A549 (cell line): Measurements from ENCODE around the gene MRPL4. TPM values are rescaled to one million over a fixed set of nuclear protein-coding genes. Genes with fewer than 3 reads are reported as not detected.

Source experiments
- ATAC-seq, 2 experiments: fragments of 200-7000 bp in 1 of 2; fragments of >200 bp in 1 of 2; cut with Nextera tagmentation in 1 of 2; cut with Tn5 transposase in 1 of 2; 3 replicates each; pipeline versions ENCODE4 v1.8.0 to v1.9.1; 2018 to 2020; ENCODE audit warnings: mild to moderate bottlenecking in 1 of 2, moderate library complexity in 1 of 2
- CTCF ChIA-PET: fragments of 300-600 bp; sonication (Branson Sonifier 250); formaldehyde crosslinking; extraction: SDS; loops from one replicate; lab custom pipeline; 2021; ENCODE audit warnings: antibody characterized with exemption, inconsistent platforms; lab: Yijun Ruan, JAX
- POLR2A ChIA-PET: fragments of 350-600 bp; formaldehyde crosslinking; extraction: SDS; loops from one replicate; lab custom pipeline; 2021; ENCODE audit warnings: antibody characterized with exemption, inconsistent platforms; lab: Yijun Ruan, JAX
- DNase-seq, 2 experiments: peaks; one replicate each; pipeline versions ENCODE4 v3.0.0 to v3.0.0-alpha.2; 2011 to 2016; ENCODE audit warnings: low read depth in 1 of 2, low spot score in 1 of 2
- FAIRE-seq: peaks from 2 replicates; lab custom pipeline; 2011; peaks lifted over from hg19 to GRCh38; lab: Jason Lieb, UNC
- H3K27ac ChIP-seq, 2 experiments: fragments of >200 bp; sonication (Bioruptor Twin); formaldehyde crosslinking; 3 replicates each; pipeline ENCODE4 v1.5.1; 2016 to 2017
- H3K4me1 ChIP-seq: fragments of >200 bp; sonication (Bioruptor Twin); formaldehyde crosslinking; 3 replicates; pipeline ENCODE4 v1.6.1; 2016
- H3K4me2 ChIP-seq: fragments of >200 bp; sonication (Bioruptor Twin); formaldehyde crosslinking; 3 replicates; pipeline ENCODE4 v1.6.1; 2016
- H3K4me3 ChIP-seq: fragments of >200 bp; sonication (Bioruptor Twin); formaldehyde crosslinking; 3 replicates; pipeline ENCODE4 v1.5.1; 2016
- H3K9me3 ChIP-seq: fragments of >200 bp; sonication (Bioruptor Twin); formaldehyde crosslinking; 3 replicates; pipeline ENCODE4 v1.6.1; 2016
- CBX8 ChIP-seq: fragments of 200-600 bp; sonication (generic); IDR thresholded peaks from 2 replicates; pipeline ENCODE4 v1.6.1; 2016
- CEBPB ChIP-seq, 2 experiments: fragments of >200 bp in 1 of 2; sonication (Bioruptor Twin) in 1 of 2; formaldehyde crosslinking in 1 of 2; IDR thresholded peaks; 2 replicates each; pipeline ENCODE4 v1.6.1; 2012 to 2016
- FOXS1 ChIP-seq: fragments of 250-450 bp; sonication (Bioruptor Pico); IDR thresholded peaks from 2 replicates; pipeline ENCODE4 v1.5.0; 2020; ENCODE audit warnings: mild to moderate bottlenecking, moderate library complexity
- GATA3 ChIP-seq: IDR thresholded peaks from 2 replicates; pipeline ENCODE4 v1.6.1; 2012; ENCODE audit warnings: borderline replicate concordance
- HEYL ChIP-seq: fragments of 250-450 bp; sonication (Bioruptor Pico); IDR thresholded peaks from 2 replicates; pipeline ENCODE4 v1.8.0; 2021; ENCODE audit warnings: mild to moderate bottlenecking, moderate library complexity
- HOXB13 ChIP-seq: fragments of 250-450 bp; sonication (Bioruptor Pico); IDR thresholded peaks from 2 replicates; pipeline ENCODE4 v1.5.0; 2020; ENCODE audit warnings: low read depth, mild to moderate bottlenecking, moderate library complexity
- JUN ChIP-seq, 2 experiments: fragments of >200 bp; sonication (Bioruptor Twin); formaldehyde crosslinking; IDR thresholded peaks; 2 replicates in 1 of 2; 3 replicates in 1 of 2; pipeline ENCODE4 v1.6.1; 2016 to 2017
- JUNB ChIP-seq: fragments of >200 bp; sonication (Bioruptor Twin); formaldehyde crosslinking; IDR thresholded peaks from 2 replicates; pipeline ENCODE4 v1.6.1; 2016
- KDM1A ChIP-seq: fragments of 200-600 bp; sonication (generic); IDR thresholded peaks from 2 replicates; pipeline ENCODE4 v1.6.1; 2016; ENCODE audit warnings: low read depth, mild to moderate bottlenecking
- KDM5A ChIP-seq: fragments of 200-600 bp; sonication (generic); IDR thresholded peaks from 2 replicates; pipeline ENCODE4 v1.6.1; 2016; ENCODE audit warnings: antibody characterized with exemption, mild to moderate bottlenecking
- MAFK ChIP-seq: fragments of 450-650 bp; IDR thresholded peaks from 2 replicates; pipeline ENCODE4 v1.6.1; 2014; ENCODE audit not compliant: partially characterized antibody
- MYC ChIP-seq: IDR thresholded peaks from 2 replicates; pipeline ENCODE4 v1.6.1; 2012; ENCODE audit warnings: mild to moderate bottlenecking, inconsistent platforms, low read length, improper control_type of control experiment, borderline replicate concordance
- NPAS2 ChIP-seq: fragments of 250-450 bp; sonication (Bioruptor Pico); IDR thresholded peaks from 2 replicates; pipeline ENCODE4 v1.8.0; 2022; ENCODE audit warnings: mild to moderate bottlenecking, moderate library complexity, borderline replicate concordance
- RAD21 ChIP-seq, 2 experiments: fragments of >200 bp in 1 of 2; sonication (Bioruptor Twin) in 1 of 2; formaldehyde crosslinking in 1 of 2; IDR thresholded peaks in 1 of 2; conservative IDR thresholded peaks in 1 of 2; 2 replicates in 1 of 2; 3 replicates in 1 of 2; pipeline ENCODE4 v1.6.1; 2012 to 2018; ENCODE audit warnings: inconsistent platforms in 1 of 2
- RARB ChIP-seq: fragments of 250-450 bp; sonication (Bioruptor Pico); IDR thresholded peaks from 2 replicates; pipeline ENCODE4 v1.8.0; 2021; ENCODE audit warnings: mild to moderate bottlenecking, moderate library complexity
- SREBF2 ChIP-seq: fragments of 450-650 bp; IDR thresholded peaks from 2 replicates; pipeline ENCODE4 v1.6.1; 2014; ENCODE audit warnings: mild to moderate bottlenecking, moderate library complexity
- TFCP2L1 ChIP-seq: fragments of 250-450 bp; sonication (Bioruptor Pico); IDR thresholded peaks from 2 replicates; pipeline ENCODE4 v1.5.0; 2021; ENCODE audit warnings: mild to moderate bottlenecking
- ZC3H11A ChIP-seq: fragments of 450-650 bp; IDR thresholded peaks from 2 replicates; pipeline ENCODE4 v1.6.1; 2014; ENCODE audit warnings: antibody characterized with exemption, mild to moderate bottlenecking
- ZNF302 ChIP-seq: fragments of 250-450 bp; sonication (Bioruptor Pico); IDR thresholded peaks from 2 replicates; pipeline ENCODE4 v1.9.0; 2021; ENCODE audit warnings: inconsistent platforms, mild to moderate bottlenecking, moderate library complexity
- WGBS: methylation state at CpG from one replicate; pipeline ENCODE4 v1.1.6; 2017; ENCODE audit errors: missing lambda C conversion rate; 5-methylcytosine and 5-hydroxymethylcytosine counted together
- polyA plus RNA-seq, 4 experiments: library from polyadenylated mRNA; depleted of rRNA in 3 of 4; stranded (reverse); fragments of >200 nt; fragmentation: RNase III in 1 of 4; extraction: RNeasy Plus Mini Kit Qiagen cat#74134 plus additional on column Dnase treatment in 1 of 4; gene quantifications; 2 replicates in 3 of 4; 3 replicates in 1 of 4; pipeline ENCODE4 v1.2.3, GENCODE V29; 2011 to 2017
- TF ChIP-seq, protein P1 (sequence below): fragments of 250-450 bp; sonication (Bioruptor Pico); IDR thresholded peaks from 2 replicates; pipeline ENCODE4 v1.5.0; 2020; ENCODE audit warnings: low read depth, mild to moderate bottlenecking, moderate library complexity
- TF ChIP-seq, protein P2 (sequence below): fragments of >200 bp; sonication (Bioruptor Twin); formaldehyde crosslinking; IDR thresholded peaks from 2 replicates; pipeline ENCODE4 v1.6.1; 2016
- TF ChIP-seq, protein P3 (sequence below): IDR thresholded peaks from 2 replicates; pipeline ENCODE4 v1.6.1; 2012
- TF ChIP-seq, protein P4 (sequence below): fragments of 450-650 bp; IDR thresholded peaks from 2 replicates; pipeline ENCODE4 v1.6.1; 2014; ENCODE audit warnings: antibody characterized with exemption
- TF ChIP-seq, protein P5 (sequence below): fragments of 250-450 bp; sonication (Bioruptor Pico); IDR thresholded peaks from 2 replicates; pipeline ENCODE4 v1.5.0; 2021; ENCODE audit warnings: mild to moderate bottlenecking, moderate library complexity, borderline replicate concordance

The MRPL4 gene
- polyA plus RNA-seq, 2 of the 4 experiments (the other 2 are of a cell fraction): 26.4 to 52.2 TPM

DNA sequence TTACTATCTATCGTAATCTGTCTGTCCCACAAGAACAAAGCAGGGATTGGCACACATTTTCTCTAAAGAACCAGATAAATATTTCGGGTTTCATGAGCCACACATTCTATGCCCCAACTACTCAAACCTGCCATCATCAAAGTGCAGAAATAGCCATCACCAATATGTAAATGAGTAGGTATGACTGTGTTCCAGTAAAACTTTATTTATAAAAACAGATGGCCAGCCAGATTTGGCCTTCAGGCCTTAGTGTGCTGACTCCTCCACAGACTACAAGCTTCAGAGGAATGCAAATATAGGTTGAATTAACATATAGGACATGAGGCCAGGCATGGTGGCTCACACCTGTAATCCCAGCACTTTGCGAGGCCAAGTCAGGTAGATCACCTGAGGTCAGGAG, 48.3 kb upstream of the MRPL4 start:
- ChIA-PET POLR2A (no interaction called here), CTCF (no interaction called here)
- TF ChIP-seq CEBPB (IDR thresholded peaks at IDR 0.05) (no peak), ZNF302 (CRISPR knock-in tag) (no peak), KDM5A (no peak), HEYL (CRISPR knock-in tag) (no peak), CBX8 (no peak), RAD21 (conservative IDR thresholded peaks at IDR 0.05 in 1 of 2, IDR thresholded peaks at IDR 0.05 in 1 of 2) (no peak), HOXB13 (CRISPR knock-in tag) (no peak), FOXS1 (CRISPR knock-in tag) (no peak), JUN (IDR thresholded peaks at IDR 0.05) (no peak)
- no peak for ATAC-seq
- no peak for FAIRE-seq
- H3K27ac ChIP-seq: no peak overlapping the region
- H3K9me3 ChIP-seq: no peaks in the 10 kb centered on the region
- no peak overlapping the region for H3K4me3 ChIP-seq
- H3K4me1 ChIP-seq: no peaks in the 10 kb centered on the region
- no peak for DNase-seq
- H3K4me2 ChIP-seq: no peak overlapping the region
- WGBS: 92% methylated on average over 3 of the region's 3 CpGs

DNA sequence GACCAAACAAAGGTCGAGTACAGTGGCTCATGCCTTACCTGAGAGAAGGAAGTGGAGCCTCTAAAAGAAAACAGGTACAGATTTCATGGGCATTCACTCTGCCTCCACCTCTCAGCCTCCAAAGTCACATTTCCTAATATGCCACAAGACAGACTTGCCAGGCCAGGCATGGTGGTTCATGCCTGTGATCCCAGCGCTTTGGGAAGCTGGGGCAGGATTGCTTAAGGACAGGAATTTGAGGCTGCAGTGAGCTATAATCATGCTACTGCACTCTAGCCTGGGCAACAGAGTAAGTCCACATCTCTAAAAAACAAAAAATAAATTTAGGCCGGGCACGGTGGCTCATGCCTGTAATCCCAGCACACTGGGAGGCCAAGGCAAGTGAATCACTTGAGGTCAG, 46.4 kb upstream of the MRPL4 start:
- H3K27ac ChIP-seq: no peak overlapping the region
- ATAC-seq (no peak), FAIRE-seq (no peak), DNase-seq (no peak)
- H3K4me2 ChIP-seq: no peak overlapping the region
- H3K9me3 ChIP-seq: no peaks in the 10 kb centered on the region
- no peaks in the 10 kb centered on the region for H3K4me1 ChIP-seq
- H3K4me3 ChIP-seq: no peak overlapping the region
- POLR2A ChIA-PET: no interaction called here
- CTCF ChIA-PET: interaction anchor here (0.6 to 1.3 kb wide), 2 partner anchors 45 to 239 kb away, joined by 3 to 4 read pairs; no protein-coding TSS in a partner anchor
- WGBS: 80% methylated on average over 4 of the region's 4 CpGs
- TF ChIP-seq GATA3: no peak
- TF ChIP-seq, protein P1, sequence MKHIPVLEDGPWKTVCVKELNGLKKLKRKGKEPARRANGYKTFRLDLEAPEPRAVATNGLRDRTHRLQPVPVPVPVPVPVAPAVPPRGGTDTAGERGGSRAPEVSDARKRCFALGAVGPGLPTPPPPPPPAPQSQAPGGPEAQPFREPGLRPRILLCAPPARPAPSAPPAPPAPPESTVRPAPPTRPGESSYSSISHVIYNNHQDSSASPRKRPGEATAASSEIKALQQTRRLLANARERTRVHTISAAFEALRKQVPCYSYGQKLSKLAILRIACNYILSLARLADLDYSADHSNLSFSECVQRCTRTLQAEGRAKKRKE (CRISPR knock-in tag): no peak

DNA sequence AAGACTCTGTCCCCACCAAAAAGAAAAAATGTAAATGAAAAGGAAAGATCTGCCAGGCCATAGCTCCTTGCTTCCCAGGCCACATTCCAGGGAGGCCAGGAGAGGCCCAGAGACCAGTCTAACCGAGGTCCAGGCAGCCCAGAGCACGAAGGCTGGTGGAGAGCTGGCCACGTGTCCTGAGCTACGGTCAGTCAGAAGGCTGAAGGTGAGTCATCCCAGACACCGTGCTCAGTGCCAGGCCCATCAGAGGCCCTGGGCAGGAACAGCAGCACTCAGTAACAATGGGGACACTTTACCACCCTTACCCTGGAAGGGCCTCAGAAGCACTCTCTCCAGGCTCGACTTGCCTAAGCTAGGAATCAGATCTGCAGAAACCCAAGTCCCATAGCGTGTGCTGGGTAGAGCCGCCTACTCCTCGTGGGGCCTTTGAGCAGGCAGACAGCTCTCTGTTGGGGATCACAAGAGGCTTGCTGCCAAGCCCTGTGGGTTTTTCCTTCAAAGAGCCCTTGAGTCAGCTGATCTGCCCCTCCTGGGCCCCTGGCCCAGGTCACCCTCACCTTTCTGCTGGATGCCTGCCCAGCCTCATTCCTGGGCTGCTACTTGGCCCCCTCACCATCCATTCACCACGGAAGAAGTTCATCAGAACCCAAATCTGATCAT, 45.7 kb upstream of the MRPL4 start:
- FAIRE-seq: no peak
- TF ChIP-seq FOXS1 (CRISPR knock-in tag) (no peak), SREBF2 (no peak), RARB (CRISPR knock-in tag) (no peak), HEYL (CRISPR knock-in tag) (no peak), JUNB (no peak), KDM1A (no peak), ZC3H11A (no peak), ZNF302 (CRISPR knock-in tag) (no peak), MYC (no peak), MAFK (no peak), CEBPB (IDR thresholded peaks at IDR 0.05) (no peak), GATA3 (no peak), NPAS2 (no peak), TFCP2L1 (no peak)
- TF ChIP-seq, protein P2, sequence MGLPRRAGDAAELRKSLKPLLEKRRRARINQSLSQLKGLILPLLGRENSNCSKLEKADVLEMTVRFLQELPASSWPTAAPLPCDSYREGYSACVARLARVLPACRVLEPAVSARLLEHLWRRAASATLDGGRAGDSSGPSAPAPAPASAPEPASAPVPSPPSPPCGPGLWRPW: no peak
- TF ChIP-seq, protein P3, sequence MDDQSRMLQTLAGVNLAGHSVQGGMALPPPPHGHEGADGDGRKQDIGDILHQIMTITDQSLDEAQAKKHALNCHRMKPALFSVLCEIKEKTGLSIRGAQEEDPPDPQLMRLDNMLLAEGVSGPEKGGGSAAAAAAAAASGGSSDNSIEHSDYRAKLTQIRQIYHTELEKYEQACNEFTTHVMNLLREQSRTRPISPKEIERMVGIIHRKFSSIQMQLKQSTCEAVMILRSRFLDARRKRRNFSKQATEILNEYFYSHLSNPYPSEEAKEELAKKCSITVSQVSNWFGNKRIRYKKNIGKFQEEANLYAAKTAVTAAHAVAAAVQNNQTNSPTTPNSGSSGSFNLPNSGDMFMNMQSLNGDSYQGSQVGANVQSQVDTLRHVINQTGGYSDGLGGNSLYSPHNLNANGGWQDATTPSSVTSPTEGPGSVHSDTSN: no peak
- TF ChIP-seq, protein P4, sequence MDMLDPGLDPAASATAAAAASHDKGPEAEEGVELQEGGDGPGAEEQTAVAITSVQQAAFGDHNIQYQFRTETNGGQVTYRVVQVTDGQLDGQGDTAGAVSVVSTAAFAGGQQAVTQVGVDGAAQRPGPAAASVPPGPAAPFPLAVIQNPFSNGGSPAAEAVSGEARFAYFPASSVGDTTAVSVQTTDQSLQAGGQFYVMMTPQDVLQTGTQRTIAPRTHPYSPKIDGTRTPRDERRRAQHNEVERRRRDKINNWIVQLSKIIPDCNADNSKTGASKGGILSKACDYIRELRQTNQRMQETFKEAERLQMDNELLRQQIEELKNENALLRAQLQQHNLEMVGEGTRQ: no peak
- TF ChIP-seq, protein P5, sequence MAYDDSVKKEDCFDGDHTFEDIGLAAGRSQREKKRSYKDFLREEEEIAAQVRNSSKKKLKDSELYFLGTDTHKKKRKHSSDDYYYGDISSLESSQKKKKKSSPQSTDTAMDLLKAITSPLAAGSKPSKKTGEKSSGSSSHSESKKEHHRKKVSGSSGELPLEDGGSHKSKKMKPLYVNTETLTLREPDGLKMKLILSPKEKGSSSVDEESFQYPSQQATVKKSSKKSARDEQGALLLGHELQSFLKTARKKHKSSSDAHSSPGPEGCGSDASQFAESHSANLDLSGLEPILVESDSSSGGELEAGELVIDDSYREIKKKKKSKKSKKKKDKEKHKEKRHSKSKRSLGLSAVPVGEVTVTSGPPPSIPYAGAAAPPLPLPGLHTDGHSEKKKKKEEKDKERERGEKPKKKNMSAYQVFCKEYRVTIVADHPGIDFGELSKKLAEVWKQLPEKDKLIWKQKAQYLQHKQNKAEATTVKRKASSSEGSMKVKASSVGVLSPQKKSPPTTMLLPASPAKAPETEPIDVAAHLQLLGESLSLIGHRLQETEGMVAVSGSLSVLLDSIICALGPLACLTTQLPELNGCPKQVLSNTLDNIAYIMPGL: no peak
- H3K9me3 ChIP-seq: no peaks in the 10 kb centered on the region
- ChIA-PET CTCF (interaction anchor here (0.6 to 1.3 kb wide), 2 partner anchors 44 to 238 kb away, joined by 3 to 4 read pairs; no protein-coding TSS in a partner anchor), POLR2A (no interaction called here)
- H3K4me2 ChIP-seq: no peak overlapping the region
- DNase-seq: no peak
- H3K4me3 ChIP-seq: no peak overlapping the region
- WGBS: 57% methylated on average over 4 of the region's 10 CpGs
- ATAC-seq: no peak; a peak in 1 of 6 replicates
- H3K27ac ChIP-seq: no peak overlapping the region
- no peaks in the 10 kb centered on the region for H3K4me1 ChIP-seq
